Measurements from ENCODE around the gene CCDC141.

Gene CCDC141

DNA sequence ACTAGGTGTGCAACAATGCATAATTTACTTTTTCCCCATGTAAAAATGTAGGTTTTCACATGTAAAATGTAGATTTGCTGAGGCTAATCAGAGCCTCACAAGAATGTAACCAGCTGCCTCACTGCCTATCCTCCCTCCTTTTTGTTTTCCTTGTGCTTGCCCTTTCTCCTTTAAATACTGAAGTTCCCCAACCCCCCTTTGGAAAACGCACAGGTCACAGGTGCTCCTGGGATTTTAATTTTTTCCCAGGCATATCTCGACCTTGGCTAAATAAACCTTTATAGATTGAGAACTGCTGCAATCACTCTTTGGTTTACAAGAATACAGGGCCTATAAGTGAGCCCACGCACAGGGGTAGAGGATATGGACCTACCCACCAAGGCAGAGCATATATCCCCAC is 165.5 kb downstream of the CCDC141 start:
- H3K4me3 ChIP-seq = no peak overlapping the region
- TF ChIP-seq, protein P1, sequence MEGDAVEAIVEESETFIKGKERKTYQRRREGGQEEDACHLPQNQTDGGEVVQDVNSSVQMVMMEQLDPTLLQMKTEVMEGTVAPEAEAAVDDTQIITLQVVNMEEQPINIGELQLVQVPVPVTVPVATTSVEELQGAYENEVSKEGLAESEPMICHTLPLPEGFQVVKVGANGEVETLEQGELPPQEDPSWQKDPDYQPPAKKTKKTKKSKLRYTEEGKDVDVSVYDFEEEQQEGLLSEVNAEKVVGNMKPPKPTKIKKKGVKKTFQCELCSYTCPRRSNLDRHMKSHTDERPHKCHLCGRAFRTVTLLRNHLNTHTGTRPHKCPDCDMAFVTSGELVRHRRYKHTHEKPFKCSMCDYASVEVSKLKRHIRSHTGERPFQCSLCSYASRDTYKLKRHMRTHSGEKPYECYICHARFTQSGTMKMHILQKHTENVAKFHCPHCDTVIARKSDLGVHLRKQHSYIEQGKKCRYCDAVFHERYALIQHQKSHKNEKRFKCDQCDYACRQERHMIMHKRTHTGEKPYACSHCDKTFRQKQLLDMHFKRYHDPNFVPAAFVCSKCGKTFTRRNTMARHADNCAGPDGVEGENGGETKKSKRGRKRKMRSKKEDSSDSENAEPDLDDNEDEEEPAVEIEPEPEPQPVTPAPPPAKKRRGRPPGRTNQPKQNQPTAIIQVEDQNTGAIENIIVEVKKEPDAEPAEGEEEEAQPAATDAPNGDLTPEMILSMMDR (IDR thresholded peaks at IDR 0.05) = no peak
- H3K27ac ChIP-seq = no peak overlapping the region
- DNase-seq (ENCODE audit: low spot score) = no peak

DNA sequence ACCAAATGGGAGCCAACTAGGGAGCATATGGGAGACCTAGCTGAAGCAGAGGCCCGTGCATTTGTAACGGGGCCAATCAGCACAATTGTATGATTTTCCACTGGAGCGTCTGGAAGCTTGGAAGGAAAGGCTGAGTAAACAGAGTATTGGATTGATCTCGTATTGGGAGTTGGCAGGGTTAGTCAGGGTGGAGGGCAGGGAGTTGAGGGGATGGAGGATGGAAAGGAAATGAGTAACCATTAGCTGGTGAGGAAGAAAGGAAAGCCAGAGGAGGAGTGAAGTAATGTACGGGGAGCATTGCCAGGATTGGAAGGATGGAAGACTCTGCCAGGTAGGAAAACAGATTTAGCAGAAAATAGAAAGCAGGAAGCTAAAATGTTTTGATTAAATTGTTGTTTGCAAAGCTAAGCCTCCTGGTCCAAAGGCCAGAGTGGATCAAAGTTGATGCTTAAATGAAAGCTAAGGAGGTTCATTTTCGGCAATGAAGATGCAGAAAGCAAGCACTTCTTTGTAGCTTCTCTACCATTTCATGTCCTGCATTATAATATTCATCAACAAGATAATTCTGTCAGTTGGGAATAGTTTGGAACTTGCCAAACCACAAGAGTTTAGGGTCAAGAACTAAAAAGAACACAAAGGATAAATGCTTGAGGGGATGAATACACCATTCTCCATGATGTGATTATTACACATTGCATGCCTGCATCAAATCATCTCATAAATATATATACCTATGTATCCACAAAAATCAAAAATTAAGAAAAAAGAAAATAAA is 167.1 kb downstream of the CCDC141 start:
- TF ChIP-seq, protein P1 (IDR thresholded peaks at IDR 0.05) = no peak
- H3K27ac ChIP-seq = peak overlapping the region in 1 of 2 donors; percentile 24
- DNase-seq (ENCODE audit: low spot score) = no peak
- H3K4me3 ChIP-seq = no peak overlapping the region

DNA sequence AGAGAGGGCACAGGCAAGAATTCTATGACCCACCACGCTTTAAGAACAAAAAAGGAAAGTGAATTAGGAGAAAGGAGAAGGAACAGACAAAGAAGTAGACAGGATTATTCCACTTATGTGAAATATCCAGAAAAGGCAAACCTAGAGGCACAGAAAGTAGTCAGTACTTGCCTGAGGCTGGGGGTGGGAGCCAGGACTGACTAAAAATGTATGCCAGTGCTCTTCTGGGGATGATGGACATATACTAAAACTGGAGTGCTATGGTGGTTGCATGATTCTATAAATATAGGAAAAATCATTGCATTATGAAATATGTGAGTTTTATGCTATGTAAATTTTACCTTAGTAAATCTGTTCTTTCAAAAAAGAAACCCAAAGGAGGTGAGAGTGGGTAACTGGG is 168.9 kb downstream of the CCDC141 start:
- H3K4me3 ChIP-seq = no peak overlapping the region
- TF ChIP-seq, protein P1 (IDR thresholded peaks at IDR 0.05) = no peak

DNA sequence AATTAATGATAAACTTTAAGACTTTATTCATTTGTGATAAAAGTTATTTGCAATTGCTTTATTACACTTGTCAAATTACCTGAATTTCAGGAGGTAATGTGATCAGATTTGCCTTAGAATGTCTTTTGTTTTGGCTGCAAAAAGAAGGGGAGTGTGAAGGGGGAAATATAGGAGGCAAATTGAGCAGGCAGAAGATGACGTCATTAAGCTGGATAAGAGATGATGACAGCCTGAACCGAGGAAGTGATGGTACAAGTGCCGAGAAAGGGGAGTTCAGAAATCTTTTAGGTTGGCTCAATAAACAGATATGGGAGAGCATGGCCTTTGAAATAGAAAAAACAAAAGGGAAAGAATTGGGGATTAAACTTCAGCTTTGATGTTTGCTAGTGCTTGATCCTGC is 169.7 kb downstream of the CCDC141 start:
- Histone ChIP-seq H3K4me3 (no peak overlapping the region), H3K27ac (no peak overlapping the region)
- DNase-seq (ENCODE audit: low spot score) = no peak
- TF ChIP-seq, protein P1 (IDR thresholded peaks at IDR 0.05) = no peak

More for the DNA sequence above, 168.9 kb downstream of the CCDC141 start:
- no peak for DNase-seq (ENCODE audit: low spot score)
- H3K27ac ChIP-seq = no peak overlapping the region

DNA sequence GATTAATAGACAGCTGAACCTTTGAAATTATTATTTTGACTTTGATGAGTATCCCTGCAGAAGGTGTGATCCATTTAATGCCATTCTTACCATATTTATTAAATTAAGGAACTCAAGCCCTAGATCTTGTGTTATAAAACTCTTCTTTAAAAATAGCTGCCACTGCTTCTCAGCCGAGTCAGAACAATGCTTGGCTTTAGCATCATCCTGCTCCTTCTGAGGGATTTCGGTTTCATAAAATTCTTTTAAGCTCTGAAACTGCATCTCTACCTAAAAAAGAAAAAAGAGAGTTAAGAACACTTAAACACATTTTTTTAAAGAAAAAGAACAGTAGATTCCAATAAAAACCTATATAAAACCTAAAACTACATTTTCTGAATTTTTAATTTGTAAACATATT is 172.1 kb downstream of the CCDC141 start:
- H3K4me3 ChIP-seq = no peak overlapping the region
- TF ChIP-seq, protein P1 (IDR thresholded peaks at IDR 0.05) = no peak
- DNase-seq (ENCODE audit: low spot score) = no peak
- no peak overlapping the region for H3K27ac ChIP-seq

DNA sequence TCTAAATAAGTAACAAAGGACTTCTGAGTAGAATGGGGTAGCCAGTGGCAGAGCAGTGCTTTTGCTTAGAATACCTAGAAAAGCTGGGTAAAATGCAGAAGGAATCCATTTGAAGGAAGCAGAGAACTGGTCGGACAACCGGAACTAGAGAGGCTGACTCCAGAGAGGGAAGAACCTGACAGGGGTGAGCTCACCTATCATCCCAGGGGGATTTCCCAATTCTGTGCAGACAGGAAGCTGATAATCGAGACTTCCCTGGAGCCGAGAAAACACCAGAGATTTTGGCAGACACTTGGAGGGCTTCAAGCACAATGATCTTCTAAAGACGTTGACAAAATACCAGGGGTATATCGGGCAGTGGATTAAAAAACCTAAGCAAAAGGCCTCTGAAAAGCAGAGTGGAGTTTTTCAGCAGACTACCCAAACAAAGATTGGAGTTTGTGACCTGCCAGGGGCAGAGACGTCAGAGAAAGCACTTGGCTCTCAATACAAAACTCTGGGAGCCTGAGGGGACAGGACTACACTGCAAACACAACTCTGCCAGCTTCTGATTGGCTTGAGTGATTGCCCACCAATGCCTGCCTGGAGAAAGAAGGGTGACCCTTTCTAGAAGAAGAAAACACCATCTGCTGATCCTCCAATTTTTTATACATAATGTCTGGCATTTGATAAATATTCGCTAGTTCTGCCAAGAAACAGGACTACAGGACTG is 175.3 kb downstream of the CCDC141 start:
- TF ChIP-seq, protein P1 (IDR thresholded peaks at IDR 0.05) = no peak
- Histone ChIP-seq H3K4me3 (peak overlapping the region; percentile 2), H3K27ac (peak overlapping the region; percentile 59 to 74)
- DNase-seq (ENCODE audit: low spot score) = no peak
